GM03348 (cell line): ENCODE results near the gene ALX4.

Source experiments
- DNase-seq: peaks from one replicate; pipeline ENCODE4 v3.0.0; 2012; ENCODE audit warnings: low spot score

The ALX4 gene

DNA sequence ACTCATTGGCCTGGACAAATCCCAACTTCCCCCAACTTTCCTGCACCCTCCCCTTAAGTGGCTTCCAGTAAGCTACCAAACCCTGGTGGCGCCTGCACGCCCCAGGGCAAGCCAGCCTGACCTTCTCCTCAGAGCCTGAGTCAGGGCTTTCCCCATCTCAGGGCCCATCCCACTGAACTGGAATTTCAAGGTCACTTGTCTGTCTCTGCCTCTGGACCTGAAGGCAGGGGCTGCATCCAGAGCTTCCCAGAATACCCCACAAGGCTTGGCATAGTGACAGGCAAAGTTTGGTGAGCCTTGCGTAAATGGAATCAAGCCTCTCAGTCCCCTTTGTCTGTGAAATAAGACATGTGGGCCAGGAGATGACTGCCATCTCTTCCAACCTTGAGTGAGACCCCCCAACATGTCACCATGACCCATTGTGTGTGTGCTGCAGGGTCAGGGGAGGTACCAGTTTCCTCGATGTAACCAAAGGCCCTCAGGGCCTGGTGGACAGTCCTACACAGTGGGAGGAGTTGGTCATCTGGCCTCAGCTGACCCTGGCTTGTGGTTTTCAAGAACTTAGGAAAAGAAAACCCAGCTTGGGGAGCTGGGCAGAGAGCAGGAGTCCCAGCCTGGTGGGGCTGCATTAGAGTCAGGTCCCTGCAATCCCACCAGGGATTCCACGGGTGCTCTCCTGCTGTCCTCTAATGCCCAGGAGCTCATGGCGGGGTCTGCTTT is 8.9 kb downstream of the ALX4 start:
- DNase-seq, result no peak

DNA sequence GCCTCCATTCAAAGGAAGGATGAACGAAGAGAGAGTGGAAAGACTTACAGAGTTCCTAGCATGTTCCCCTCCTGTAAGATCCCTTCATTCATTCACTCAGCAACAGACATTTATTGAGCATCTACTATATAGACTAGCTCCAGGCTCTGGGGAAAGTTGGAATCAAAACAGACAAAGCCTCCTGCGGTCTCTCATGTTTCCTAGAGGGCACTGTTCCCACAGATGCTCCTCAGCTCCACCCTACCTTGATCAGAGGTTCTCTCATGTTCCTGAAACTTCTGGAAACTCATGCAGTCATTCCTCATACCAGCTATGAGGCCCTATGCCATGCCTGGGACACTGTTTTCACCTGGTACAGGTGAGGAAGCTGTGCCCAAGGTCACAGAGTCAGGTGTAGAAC is 11.1 kb downstream of the ALX4 start:
- no peak for DNase-seq

DNA sequence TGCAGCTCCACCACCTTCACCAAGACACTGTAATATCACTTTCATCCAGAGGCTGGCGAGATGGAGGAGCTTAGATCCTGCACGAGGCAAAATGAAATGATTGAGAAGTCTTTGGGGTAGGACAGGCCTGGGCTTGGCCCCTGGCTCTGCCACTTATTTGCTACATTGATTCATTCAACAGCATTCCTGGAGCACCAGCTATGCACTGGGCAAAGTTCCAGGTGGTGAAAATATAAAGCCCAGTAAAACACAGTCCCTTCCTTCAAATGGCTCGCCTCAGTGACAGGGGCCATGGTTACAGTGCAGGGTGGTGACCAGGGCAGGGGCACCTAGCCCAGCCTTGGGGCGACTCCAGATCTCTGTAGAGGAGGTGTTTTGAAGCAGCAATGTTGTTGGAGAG is 19.7 kb downstream of the ALX4 start:
- peak; percentile 62 for DNase-seq

DNA sequence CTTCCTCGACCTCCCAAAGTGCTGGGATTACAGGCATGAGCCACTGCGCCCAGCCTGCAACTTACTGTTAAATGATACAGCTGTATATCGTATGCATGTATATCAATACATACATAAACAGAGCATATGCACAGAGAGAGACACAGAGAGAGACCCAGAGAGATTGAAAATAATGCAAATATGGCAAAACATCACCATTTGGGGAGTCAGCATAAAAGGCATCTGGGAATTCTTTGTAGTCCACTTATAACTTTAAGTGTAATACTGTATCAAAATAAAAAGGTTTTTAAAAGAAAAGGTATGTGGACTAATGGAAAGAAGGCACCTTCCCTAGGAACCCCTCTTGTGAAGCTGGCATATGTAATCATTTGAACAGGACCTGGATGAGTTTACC is 21.8 kb downstream of the ALX4 start:
- no peak for DNase-seq

DNA sequence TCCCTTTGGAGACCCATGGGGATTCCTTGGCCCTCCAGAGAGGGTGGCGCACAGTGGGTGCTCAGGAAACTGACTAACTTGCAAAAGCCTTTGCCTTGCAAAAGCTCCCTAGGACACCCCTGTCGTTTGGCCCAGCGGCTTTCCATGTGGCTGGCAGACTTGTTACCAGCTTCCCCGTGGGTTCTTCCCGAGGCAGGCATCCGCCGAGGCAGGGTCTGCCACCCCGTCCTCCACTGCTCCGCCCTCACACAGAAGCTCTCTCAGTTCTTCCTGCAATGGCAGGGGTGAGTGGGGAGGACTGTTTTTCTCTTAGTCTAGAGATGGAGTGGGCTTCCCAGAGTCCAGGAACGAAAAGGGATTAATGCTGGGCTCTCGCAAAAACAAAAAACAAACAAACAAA is 23.0 kb downstream of the ALX4 start:
- no peak for DNase-seq

DNA sequence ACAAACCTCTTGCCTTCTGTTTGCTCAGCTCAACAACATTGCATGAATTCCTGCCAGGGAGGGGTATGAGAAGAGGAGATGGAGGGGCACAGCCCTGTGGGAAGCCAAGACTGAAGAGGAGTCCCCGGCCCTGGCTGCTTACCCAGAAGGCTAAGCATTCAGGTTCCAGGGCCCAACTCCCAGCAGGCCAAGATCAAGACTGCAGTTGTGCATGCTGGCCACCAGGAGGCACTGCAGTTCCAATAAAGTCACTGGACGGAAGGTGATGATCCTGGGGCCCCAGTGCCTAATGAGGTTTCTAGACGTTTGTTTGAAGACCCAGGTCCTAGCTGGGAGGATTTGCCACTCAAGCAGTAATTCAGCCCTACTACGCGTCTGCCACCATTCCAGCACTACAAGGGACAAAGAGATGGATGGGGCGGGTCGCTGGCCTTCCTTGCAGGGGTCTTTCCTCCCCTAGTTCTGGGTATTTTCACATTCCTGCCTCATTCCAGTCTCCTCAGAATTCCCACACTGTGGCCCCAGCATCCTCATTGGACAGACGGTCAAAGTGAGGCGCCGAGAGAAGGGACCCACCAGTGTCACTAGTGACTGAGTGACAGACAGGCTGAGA is 23.6 kb downstream of the ALX4 start:
- peak; percentile 89 for DNase-seq

DNA sequence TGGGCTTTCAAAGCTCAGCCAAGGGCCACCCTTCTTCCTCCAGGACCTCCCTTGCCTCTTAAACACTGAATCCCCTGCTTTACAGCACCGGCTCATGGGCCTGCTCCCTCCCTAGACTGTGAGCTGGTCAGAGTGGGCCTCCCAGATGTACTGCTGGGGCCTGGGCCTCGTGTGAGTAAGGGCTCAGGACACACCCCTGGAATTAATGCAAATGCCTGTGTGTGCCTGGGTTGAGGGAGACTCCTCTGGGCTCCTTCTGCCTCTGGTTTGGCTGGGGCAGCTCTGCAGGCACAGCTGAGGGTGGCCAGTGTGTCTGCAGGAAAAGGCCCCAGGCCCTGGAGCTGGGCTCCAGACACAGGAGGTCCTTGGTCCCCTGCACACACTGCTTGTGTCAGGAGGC is 24.2 kb downstream of the ALX4 start:
- DNase-seq, result no peak

DNA sequence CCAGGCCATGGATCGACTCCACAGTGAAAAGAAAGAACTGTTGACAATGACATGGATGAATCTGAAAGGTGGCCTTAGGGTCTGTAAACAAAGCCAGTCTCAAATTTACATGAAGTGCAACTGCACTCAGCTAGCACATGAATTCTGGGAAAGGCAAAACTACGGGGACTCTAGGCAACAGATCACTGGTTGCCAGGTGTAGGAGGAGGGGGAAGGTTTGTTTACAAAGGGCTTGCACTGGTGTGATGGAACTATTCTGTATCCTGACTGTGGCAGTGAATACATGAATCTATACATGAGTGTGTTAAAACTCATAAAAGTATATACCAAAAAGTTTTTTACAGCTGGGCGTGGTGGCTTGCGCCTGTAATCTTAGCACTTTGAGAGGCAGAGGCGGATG is 27.3 kb downstream of the ALX4 start:
- no peak for DNase-seq

DNA sequence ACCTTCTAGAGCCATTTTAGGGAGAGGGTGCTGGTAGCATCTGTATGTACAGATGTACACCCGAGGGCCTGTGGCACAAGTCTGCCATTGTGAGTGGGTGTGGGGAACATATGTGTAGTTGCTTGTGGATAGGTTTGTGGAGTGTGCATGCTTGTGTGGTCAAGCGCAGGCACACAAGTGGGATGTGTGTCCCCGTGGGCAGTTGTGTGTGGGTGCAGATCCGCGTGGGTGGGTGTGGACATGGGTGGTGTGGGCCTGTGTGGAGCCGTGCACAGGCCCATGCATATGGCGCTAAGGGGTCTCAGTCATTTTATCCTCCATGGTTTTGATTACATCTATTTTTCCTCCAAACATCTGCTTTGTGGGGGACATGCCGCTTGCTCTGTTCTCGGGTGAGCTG is 28.8 kb downstream of the ALX4 start:
- no peak for DNase-seq

DNA sequence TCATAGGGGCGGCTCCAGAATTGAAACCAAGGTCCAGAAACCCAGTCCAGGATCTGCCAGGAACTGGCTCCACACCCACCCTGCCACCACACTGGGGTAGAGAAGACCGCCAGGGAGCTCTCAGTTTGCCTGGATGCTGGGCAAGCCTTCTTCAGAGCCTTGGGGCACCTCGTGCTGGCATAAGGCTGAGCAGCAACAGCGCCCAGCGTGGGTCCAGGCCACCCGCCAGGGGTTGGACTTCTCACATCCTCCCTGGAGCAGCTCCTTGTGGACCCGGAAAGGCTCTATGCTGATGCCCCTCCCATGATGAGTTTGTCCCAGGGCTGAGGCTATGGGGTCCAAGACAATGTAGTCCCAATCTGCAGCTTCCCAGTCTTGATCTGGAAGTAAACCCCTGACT is 29.7 kb downstream of the ALX4 start:
- DNase-seq, result no peak

DNA sequence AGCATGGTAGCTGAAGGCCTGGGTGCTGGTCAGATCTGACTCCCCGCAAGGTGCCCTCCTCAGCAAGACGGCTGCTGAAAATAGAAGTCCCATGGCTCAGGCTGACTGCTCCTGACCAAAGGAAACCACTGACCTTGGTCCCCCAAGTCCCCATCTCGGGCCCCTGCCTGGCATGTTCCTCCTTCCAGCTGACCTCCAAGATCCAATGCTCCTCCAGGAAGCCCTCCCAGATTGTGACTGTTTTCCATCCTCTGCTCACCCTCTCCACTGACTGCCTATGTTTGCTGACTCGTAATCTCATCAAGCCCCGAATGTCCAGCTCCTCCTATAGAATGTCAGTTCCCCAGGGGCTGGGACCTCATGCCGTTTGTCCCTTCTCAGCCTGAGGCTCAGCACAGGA is 30.5 kb downstream of the ALX4 start:
- DNase-seq, result no peak

DNA sequence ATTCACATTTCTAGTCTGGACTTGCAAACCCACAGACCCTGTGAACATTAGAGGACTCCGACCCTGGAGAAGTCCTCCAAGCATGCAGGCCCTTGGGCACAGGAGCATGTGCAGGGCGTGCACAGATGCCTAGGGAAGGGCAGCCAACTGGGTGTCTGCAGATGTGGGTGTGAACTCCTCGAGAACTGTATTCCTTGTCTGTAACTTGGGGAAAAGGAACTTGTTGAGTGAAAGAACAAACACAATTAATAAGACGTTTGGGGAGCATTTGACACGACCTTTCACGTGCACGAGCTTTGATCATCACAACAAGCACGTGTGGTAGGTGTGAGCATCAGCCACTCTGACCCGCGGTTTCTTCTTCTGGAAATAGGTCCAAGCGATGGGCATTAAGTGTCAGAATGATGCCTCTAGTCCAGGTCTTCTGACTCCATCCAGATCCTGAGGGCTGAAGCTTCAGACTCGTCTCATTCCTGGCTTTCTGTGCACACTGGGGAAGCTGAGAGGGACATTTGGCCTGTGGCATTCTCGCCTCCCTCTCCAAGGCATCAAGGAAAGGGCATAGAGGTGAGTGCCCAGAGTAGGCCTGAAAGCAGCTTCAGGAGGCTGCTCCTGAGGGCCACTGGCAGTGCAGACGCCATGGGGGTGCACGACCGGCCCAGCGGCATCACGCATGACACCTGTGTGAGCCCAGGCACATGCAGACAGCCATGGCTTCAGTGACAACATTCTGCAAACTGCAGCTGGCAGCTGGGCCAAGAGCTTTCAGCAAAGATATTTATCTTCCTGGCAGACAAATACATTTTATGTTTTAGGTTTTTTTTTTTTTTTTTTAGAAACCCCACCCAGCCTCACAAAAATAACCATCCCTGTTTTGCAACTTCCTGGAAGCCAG is 32.5 kb downstream of the ALX4 start:
- no peak for DNase-seq

DNA sequence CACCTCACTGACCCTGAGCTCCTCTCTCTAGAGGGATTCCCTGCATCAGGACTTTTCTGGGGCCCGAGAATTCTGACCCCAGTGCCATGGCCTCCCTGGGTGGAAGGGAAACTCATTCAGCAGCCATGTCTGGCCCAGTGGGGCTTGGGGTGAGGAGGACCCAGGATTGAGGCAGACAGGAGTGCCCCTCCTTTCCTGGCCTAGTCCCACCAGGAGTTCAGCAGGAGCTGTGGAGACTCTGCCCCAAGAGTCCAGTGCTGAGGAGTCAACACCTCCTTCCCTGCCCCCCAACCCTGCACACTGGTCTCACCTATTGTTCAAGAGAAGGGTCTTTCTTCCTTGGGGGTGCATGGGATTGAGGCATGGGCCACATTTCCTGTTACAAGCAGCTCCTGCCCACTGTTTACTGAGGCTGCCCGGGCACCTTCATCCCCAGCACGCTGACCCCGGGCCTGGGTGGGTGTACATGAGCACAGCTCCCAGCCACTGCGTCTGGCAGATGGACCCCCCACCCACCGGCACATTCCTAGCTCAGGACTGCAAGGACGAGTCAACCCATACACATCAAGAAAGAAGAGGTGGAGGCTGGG is 33.9 kb downstream of the ALX4 start:
- no peak for DNase-seq

DNA sequence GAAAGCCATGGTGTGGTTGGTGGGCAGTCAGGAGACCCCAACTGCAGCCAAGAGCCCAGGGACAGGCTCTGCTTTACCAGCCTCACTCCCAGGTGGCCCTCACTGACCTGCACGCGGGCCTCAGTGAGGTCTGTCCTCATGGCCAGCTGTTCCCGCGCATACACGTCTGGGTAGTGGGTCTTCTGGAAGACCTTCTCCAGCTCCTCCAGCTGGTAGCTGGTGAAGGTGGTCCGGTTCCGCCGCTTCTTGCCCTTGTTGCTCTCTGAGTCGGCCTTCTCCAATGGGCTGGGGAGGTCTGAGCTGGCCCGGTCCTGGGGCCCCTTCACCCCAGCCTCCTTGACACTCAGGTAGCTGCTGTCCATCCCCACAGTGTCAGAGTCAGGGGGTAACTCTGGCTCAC is 34.7 kb downstream of the ALX4 start:
- DNase-seq, result no peak

DNA sequence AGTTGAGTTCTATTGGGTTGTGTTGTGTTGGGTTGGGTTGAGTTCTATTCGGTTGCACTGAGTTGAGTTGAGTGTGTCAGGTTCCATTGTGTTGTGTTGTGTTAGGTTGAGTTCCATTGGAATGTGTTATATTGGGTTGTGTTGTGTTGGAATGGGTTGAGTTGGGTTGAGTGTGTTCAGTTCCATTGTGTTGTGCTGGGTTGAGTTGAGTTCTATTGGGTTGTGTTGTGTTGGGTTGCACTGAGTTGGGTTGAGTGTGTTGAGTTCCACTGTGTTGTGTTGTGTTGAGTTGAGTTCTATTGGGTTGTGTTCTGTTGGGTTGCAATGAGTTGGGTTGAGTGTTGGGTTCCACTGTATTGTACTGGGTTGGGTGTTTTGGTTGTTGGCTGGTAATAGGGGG is 35.5 kb downstream of the ALX4 start:
- no peak for DNase-seq

DNA sequence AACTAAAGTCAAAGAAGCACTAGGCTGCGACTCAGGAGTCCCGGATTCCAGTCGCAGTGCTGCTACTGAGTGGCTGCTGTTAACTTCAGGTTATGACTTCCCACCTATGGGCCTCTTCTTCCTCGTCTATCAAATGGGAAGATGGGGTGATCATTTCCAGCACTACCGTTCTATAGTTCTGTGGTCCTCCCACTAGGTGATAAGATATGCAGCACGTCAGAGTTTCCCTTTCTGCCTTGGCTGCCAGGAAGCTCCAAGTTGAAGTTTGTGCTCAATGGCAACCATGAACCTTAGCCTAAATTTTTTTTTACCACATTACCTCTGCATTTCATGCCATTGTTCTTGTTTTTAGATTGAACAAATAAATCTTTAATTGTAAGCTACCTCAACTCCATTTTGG is 38.7 kb downstream of the ALX4 start:
- no peak for DNase-seq

DNA sequence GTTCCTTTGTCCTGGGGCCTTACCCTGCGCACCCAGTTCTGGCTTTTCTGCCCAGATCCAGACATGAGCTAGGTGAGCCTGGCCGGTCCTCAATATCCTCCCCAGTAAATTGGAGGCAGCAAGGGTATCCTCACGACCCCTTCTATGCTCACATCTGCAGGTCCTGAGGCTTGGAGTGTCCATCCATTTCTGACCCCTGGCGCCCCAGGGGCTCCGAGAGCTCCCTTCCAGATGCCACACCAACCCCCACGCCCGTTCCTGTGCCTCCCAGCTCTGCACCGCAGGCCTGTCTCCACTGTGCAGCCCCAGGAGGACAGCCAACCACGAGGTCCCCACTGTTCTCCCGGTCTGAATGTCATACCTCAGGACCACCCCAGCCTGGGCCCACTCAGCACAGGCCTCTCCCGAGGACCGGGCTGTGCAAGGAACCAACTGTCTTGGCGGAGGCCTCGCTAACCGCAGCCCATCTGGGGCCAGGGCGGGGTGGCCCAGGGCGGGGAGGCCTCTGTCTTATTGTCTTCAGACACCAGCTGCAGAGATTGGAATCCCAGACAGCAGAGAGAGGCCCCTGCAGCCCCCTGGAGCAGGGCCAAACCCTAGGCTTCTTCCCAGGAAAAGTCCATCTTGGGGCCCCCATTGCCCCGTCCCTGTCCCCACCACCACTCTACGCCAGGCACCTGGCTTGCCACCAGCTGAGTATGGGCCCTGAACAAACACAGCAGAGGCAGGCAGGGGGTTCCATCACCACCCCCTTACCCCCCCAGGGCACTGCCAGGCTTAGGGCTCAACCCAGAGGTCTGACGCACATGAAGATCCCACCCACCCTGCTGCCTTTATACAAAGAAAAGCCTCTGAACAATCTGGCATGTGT is 39.3 kb downstream of the ALX4 start:
- no peak for DNase-seq

DNA sequence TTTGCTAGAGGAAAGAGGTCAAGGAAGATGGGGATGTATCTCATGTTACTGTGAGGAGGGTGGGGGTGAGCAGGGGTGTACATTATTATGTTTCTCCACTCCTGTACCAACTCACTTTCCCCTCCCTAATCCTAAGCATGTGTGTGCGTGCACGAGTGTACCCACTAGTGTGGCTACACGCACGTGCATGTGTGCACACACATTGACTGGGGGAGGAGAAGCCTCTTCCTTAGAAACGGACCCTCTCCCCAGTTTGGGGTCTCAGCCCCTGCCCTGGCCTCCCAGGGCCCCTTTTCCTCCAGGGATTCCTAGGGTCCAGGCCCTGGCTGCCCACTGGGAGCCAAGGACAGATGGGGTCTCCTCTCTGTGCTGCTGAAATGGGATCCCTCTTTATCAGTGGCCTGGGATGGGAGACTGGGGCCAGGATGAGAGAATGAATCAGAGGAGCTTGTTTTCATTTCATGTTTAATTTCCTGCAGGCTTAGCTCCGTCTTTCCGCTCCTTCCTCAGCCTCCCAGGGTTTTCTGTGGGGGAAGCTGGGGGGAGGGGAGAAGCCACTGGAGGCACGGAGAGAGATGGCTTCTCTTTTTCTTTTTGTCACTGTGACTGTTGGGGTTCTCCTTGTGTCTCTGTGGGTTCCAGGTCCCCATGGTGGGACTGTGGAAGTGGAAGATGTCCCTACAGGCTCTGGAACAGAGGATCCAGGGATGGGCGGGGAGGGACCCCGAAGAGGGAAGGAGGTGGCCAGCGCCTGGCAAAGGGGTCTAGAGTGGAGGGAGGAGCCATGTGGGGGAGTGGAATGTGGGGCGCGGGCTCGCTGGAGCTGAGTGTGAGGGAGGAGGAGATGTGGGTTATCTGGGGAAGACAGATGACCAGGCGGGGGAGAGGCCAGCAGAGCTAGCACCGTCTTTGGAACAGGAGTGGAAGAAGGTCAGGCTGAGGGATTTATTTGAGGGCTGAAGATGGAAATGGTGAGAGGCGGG is 40.3 kb downstream of the ALX4 start:
- DNase-seq, result peak; percentile 53

DNA sequence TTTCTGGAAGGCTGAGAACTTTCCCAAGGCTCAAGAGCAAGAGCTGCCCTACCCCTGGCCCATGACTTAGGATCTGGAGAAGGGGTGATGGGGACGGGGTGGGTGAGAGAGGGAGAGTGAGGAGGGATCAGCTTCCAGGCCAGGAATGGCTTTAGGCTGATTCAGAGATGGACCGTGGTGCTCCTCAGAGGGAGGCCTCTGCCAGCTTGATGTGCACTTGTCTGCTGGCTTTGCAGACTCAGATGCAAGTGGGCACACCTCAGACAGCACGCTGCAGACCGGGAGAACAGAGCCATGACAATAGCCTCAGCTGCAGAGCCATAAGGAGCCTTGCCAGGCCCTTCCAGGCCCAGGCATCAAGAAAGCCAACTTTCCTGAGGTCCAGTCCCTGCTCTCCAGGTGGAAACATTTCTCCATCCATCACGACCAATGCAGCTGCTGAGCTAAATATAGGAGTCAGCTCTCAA is 41.3 kb downstream of the ALX4 start:
- DNase-seq, result no peak
